Hematopoietic multipotent progenitor cell treated with erythropoietin and hydrocortisone succinate and interleukin-3 and kit ligand, for 15 days (in vitro differentiated cells): ENCODE results near the gene DCAF15.
"Not testable (repeated sequence)": the region's sequence is repeated elsewhere in the genome, so short reads cannot be mapped to it uniquely, and the experiment has no call there.

ENCODE experiments used
- DNase-seq: peaks from one replicate; pipeline ENCODE4 v3.0.0-alpha.2; 2015; ENCODE audit warnings: low spot score

DCAF15 gene, protein sequence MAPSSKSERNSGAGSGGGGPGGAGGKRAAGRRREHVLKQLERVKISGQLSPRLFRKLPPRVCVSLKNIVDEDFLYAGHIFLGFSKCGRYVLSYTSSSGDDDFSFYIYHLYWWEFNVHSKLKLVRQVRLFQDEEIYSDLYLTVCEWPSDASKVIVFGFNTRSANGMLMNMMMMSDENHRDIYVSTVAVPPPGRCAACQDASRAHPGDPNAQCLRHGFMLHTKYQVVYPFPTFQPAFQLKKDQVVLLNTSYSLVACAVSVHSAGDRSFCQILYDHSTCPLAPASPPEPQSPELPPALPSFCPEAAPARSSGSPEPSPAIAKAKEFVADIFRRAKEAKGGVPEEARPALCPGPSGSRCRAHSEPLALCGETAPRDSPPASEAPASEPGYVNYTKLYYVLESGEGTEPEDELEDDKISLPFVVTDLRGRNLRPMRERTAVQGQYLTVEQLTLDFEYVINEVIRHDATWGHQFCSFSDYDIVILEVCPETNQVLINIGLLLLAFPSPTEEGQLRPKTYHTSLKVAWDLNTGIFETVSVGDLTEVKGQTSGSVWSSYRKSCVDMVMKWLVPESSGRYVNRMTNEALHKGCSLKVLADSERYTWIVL

DNA sequence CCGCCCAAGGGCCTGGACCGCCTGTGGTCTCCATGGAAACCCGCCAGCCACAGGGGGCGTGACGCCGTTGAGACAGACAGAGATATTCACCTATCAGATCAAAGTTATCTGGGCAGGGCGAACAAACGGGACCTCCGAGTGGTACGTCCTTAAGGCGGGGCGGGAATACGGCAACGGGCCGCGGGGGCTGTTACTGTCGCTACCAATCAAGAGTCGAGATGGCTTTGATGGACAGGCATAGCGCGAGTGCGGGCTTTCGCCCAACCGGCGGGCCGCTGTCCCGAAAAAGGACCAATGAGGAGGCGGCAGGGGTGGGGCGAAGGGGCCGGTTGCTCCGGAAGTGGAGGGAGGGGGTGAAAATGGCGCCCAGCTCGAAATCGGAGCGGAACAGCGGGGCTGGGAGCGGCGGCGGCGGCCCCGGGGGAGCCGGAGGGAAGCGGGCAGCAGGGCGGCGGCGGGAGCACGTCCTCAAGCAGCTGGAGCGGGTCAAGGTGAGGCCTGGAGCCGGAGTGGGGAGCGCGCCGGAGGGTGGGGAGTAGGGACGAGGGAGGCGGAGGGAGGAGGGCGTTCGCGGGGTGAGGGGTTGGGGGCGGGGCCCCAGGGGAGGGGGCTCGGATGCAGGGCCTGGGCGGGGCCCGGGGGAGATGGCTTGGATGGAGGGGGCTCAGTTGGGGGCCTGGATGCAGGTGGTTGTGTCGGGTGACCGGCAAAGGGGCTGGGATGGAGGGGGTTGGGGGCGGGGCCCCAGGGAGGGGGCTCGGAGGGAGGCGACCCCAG lies at the start of gene DCAF15:
Gene DCAF15 (plus strand): TSS at position 356 of the 777 bp plus-strand sequence. CDS start 4 bp downstream, at position 360.
- DNase-seq = peak; percentile 99

DNA sequence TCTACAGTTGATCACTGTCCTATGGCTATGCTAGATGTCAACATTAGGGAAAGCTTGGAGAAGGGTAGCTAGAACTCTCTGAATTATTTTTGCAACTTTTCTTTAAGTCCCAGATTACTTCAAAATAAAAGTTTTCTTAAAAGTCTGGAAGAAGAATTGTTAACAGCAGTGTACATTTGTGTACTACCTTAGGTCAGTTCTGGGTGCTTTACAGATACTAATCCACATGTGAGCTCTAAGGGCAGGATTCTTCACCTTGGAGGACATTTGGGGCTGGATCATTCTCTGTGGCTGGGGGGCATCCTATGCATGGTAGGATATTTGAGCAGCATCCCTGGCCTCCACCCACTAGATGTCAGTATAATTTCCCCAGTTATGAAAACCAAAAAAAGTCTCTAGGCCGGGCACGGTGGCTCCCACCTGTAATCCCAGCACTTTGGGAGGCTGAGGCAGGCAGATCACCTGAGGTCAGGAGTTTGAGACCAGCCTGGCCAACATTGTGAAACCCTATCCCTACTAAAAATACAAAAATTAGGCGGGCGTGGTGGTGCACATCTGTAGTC lies 49.2 kb upstream of the DCAF15 start:
- DNase-seq = peak; percentile 47

DNA sequence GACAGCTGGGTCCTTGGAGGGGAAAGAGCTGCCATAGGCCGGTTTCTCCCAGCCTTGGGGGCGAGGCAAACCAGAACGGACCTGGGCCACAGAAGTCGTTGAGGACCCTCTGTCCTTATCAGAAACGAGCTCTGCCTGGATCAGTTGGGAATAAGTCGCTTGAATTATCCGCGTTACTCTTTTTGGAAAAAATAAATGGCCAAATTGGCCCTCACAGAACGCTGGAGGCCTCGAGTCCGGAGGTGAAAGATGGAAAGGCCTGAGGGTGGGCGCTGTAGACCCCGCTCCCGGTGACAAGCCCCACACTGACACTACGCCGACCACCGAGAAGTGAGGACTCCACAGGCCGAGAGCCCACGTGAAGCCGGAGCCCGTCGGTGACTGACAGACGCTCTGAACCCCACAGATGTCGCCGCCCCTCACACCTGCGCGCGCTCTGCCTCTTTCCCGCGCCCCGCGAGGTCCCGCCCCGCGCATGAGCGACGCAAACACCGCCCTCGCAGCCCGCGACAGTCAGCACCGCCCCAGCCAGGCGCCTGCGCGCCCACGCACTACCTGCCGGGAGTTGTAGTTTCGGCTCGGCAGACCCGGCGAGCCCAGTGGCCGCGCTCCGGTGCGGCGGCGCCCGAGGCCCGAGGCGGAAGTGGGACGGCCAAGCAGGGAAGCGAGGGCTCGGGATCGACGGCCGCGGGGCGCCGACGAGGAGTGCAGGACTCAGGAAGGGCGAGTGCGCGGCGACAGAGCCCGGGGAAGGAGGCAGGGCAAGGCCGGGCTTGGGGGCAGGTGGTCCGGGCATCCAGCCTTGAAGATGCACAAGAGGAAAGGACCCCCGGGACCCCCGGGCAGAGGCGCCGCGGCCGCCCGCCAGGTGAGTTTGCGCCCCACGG lies 46.4 kb upstream of the DCAF15 start, which contains the start of the genes BRME1 and CC2D1A:
Gene BRME1 (minus strand): TSS at position 484 of the 887 bp plus-strand sequence. CDS start 1,225 bp downstream, outside the sequence.
Gene CC2D1A (plus strand): TSS at position 568 of the 887 bp plus-strand sequence. CDS start 241 bp downstream, at position 809.
- peak; percentile 93 for DNase-seq

DNA sequence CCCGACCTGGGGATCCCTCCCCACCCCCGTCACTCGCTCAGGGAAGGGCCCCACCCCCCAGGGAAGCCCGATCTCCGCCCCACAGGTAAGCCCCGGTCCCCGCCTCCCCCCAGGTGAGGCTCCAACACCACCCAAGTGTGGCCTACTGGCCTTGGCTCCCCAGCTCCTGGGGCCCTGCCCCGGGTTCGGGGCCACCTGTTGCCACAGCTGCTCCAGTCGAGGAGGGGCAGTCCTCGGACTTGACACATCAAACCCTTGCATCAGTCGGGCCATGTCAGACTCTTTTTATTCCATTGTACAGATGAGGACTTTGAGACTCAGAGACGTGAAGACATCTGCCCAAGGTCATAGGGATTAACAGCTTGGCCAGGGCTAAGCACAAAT lies 45.8 kb upstream of the DCAF15 start:
- peak; percentile 23 for DNase-seq

DNA sequence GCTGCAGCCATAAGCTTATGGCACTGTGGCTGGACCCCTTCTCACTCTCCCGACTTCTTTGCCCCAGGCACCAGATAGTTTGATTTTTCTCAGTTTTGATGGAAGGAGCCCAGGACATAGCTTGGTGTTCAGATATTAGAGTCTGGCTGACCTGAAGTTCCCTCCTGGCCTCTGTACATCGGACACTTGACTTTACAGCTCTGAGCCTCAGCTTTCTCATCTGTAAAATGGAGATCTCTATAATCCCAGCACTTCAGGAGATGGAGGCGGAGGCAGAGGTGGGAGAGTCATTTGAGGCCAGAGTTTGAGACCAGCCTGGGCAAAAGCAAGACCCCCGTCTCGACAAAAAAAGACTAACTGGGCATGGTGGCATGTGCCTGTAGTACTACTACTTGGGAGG lies 45.4 kb upstream of the DCAF15 start:
- no peak for DNase-seq

DNA sequence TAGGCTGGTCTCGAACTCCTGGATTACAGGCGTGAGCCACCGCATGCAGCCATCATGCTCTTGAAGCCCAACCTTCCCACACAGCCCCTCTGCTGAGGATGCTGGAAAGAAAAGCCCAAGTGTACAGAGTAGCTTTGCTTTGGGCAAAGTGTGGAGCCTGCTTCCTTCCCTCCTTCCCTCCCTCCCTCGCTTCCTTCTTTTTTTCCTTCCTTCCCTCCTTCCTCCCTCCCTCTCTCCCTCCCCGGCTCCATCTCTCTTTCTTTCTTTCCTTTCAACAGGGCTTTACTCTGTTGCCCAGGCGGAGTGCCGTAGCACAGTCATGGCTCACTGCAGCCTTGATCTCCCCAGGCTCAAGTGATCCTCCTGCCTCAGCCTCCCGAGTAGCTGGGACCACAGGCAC lies 43.6 kb upstream of the DCAF15 start:
- no peak for DNase-seq

DNA sequence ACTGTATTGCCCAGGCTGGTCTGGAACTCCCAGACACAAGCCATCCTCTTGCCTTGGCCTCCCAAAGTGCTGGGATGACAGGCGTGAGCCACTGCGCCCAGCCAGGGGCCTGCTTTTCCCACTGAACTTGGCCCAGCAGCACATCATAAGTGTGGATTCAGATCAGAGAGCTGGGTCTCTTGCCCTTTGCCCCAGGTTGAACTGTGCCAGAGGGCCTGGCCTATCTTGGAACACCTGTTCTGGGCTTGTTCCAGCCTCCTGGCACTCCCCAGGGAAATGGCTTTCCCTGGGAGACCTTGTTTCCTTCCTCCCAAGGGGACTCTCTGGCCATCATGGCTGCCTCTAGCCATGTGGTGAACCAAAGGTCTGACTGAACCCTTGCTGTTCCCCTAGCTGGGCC lies 42.9 kb upstream of the DCAF15 start:
- DNase-seq = no peak

DNA sequence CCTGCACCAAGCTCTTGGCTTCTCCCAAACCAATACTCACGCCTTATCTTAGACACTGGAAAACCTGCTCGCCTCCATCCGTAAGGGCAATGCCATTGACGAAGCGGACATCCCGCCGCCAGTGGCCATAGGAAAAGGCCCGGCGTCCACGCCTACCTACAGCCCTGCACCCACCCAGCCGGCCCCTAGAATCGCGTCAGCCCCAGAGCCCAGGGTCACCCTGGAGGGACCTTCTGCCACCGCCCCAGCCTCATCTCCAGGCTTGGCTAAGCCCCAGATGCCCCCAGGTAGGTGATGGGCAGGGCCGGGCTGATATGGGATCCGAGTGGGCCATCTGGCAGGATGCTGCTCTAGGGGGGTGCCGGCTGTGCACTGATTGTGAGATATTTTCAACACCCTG lies 39.0 kb upstream of the DCAF15 start:
- no peak for DNase-seq

DNA sequence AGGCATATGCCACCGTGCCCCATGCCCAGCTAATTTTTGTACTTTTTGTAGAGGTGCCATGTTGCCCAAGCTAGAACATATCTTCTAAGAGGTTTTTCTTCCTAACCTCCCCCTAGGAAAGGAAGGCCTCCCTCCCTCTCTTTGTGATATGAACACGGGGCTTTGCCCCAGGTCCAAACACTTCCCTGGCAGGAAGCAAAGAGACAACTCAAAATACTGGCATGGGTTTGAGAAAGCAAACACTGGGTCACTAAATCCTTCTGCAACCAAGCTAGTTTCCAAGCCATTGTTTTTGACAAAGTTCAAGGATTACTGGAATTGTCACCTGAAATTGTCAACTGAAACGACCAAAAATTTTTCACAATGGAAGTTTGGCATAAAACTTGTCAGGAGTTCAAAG lies 37.5 kb upstream of the DCAF15 start:
- no peak for DNase-seq

DNA sequence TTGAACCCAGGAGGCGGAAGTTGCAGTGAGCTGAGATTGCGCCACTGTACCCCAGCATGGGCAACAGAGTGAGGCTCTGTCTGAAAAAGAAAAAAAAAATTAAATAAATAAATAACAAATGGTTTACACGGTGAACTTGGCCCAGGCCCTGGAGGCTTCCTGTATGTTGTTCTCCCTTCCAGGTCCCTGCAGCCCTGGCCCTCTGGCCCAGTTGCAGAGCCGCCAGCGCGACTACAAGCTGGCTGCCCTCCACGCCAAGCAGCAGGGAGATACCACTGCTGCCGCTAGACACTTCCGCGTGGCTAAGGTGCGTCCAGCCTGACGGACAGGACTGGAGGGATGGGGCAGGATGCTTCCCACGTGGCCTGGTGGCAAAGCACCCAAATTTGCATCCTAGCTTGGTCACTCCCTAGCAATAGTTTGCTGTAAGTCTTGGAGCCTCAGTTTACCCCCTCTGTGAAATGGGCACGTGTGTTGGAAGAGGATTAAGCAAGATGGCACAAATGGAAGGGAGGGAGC lies 34.4 kb upstream of the DCAF15 start:
- no peak for DNase-seq

DNA sequence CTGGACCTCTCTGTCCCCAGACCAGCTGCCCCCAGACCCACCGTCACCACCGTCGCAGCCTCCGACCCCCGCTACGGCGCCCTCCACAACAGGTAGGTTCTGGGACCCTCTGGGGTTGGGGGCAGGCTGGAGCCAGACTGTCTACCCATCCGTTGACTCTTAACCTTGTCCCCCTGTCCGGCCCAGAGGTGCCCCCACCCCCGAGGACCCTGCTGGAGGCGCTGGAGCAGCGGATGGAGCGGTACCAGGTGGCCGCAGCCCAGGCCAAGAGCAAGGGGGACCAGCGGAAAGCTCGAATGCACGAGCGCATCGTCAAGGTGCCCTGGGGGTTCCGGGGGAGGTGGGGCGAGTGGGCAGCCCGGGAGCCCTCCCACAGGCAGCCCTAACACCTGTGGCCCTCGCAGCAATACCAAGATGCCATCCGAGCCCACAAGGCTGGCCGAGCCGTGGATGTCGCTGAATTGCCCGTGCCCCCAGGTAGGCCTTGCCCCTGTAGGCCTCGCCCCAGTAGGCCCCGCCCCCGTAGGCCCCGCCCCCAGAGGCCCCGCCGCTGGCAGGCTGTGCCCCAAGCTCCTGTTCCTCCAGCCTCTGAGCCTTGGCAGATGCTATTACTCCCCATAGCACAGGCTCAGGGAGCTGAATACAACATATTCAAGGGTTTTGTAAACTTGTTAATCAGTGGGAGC lies 33.4 kb upstream of the DCAF15 start:
- no peak for DNase-seq

DNA sequence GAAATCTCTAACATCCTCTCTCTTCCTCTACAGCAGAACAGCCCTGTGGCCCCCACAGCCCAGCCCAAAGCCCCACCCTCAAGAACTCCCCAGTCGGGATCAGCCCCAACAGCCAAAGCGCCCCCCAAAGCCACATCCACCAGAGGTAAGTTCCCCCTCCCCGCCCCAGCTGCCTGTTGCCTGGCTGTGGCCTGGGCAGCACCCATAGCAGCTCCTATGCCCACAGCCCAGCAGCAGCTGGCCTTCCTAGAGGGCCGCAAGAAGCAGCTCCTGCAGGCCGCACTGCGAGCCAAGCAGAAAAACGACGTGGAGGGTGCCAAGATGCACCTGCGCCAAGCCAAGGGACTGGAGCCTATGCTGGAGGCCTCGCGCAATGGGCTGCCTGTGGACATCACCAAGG lies 31.8 kb upstream of the DCAF15 start:
- DNase-seq = no peak

DNA sequence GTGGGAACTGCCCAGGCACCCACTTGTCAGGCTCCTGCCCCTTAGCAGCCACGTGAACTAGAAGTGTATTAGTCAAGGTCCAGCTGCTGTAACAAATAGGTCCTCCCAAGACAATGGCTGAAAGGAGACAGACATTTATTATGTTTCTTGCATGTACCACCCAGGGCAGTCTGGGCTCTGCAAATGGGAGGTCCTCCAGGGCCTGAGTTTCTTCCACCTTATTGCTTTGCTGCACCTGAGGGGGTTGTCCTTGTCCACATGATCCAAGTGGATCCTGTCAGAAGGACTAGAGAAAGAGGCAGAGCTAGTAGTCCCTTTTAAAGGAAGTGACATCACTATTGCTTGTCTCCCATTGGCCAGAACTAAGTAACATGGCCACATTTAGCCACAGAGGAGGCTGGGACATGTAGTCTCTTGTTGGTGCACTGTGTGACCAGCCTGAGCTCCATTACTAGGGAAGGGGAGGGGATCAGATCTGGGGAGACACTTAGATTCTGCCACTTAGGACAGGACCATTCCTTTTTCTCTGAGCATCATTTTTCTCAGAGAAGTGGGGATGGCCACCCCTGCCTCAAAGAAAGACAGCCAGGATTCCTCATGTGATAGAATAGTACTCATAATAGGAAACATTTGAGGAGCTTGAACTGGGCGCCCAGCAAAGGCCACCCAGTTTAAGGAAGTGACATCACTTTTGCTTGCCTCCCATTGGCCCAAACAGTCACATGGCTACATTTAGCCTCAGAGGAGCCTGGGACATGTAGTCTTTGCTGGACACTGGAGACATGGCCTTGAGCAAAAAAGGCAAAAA lies 31.2 kb upstream of the DCAF15 start:
- peak; percentile 51 for DNase-seq

DNA sequence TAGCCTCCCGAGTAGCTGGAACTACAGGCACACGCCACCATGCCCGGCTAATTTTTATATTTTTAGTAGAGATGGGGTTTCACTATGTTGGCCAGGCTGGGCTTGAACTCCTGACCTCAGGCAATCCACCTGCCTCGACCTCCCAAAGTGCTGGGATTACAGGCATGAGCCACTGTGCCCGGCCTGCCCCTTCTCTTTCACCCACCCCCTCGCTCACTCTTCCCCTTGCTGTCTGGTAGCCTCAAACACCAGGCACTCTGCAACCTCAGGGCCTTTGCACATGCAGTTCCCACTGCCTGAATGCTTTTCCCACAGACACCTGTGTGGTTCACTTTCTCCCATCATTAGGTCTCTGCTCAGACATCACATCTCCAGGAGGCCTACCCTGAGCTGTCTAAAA lies 30.2 kb upstream of the DCAF15 start:
- DNase-seq = not testable (repeated sequence)

DNA sequence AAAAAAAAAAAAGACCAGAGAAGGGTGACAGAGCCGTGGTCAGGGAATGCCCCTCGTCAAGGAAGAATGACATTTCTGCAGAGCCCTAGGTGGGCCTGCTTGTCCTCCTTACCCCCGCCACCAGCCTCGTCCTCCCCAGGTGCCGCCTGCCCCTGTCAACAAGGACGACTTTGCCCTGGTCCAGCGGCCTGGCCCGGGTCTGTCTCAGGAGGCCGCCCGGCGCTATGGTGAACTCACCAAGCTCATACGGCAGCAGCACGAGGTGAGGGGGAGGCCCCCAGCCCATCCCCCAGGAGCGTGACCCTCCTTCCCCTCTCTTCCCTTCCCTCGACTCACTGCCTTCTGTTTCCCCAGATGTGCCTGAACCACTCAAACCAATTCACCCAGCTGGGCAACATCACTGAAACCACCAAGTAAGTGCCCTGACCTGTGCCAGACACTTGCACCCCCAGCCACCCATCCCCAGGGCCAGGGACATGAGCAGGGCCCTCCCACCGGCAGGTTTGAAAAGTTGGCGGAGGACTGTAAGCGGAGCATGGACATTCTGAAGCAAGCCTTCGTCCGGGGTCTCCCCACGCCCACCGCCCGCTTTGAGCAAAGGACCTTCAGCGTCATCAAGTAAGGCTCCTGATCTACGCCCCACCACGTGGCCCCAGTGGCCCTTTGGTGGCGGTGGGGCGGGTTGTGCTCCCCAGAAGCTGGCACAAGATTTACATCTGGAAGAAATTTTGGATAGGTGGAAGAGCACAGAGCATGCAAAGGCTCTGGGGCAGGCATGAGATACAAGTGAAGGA lies 28.9 kb upstream of the DCAF15 start:
- no peak for DNase-seq

DNA sequence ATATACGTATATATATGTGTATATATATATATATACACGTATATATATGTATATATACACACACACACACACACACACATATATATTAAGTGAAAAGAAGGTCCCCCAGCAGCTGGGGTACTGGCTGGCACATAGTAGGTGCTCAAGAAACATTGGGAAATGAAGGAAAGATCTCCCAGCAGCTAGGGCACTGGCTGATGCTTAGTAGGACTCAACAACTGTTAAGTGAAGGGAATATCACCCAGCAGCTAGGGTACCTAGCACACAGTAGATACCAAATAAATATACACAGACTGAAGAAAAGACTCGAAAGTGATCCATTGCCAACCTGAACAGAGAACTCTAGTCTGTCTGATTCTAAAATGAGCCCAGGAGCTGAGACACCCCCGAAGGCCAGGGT lies 26.3 kb upstream of the DCAF15 start:
- no peak for DNase-seq

DNA sequence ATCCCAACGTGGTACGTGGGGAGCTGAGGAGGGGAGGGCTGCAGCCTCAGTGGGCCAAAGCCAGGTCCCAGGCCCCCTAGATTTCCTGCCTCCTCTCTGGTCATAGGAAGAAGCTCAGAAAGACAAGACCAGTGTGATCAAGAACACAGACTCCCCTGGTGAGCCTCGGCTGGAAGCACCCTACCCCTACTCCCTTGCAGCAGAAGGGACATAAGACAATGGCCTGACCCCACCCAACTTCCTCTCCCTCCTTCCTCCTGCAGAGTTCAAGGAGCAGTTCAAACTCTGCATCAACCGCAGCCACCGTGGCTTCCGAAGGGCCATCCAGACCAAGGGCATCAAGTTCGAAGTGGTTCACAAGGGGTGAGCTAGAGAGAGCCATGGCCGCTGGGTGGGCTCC lies 25.6 kb upstream of the DCAF15 start:
- DNase-seq = no peak

DNA sequence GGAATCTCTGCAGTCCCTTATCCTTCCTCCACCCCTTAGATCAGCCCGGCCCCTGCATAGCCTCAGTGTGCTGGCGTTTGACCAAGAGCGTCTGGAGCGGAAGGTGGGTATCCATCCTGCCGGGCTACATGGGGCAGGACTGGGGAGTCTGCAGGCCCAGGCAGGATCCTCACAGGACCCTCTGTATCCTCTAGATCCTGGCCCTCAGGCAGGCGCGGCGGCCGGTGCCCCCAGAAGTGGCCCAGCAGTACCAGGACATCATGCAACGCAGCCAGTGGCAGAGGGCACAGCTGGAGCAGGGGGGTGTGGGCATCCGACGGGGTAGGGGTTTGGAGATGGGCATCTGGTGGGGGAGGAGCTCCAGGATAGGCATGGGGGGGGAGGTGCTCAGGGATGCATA lies 23.0 kb upstream of the DCAF15 start:
- DNase-seq = no peak

DNA sequence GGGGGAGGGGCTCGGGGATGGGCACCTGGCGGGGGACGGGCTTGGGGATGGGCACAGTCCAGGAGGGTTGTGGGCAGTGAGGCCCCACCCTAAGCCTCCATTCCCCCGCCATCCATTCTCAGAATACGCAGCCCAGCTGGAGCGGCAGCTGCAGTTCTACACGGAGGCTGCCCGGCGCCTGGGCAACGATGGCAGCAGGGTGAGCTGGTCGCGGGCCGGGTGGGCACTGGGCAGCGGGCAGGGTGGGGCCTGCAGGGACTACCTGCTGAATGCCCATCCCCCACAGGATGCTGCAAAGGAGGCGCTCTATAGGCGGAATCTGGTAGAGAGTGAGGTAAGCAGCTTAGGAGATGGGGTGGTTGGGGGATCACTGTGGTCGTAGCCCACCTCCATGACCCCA lies 22.4 kb upstream of the DCAF15 start:
- DNase-seq = no peak
